Kidney (tissue), 14 donors: ENCODE measurements around the gene PCNA. TPM values are rescaled to one million over a fixed set of nuclear protein-coding genes. Genes with fewer than 3 reads are reported as not detected.

ENCODE experiments used
- DNase-seq, 5 donors: peaks; one replicate each; pipeline ENCODE4 v3.0.0-alpha.2; 2013 to 2020
- FAIRE-seq: peaks from 2 replicates; lab custom pipeline; 2012; peaks lifted over from hg19 to GRCh38; lab: Jason Lieb, UNC
- H3K27ac ChIP-seq, 2 donors: one replicate each; pipeline ENCODE4 v1.7.0; 2013; ENCODE audit warnings: low read depth in 2 of 2, low read length in 2 of 2, inconsistent platforms in 1 of 2
- H3K27me3 ChIP-seq: one replicate; pipeline ENCODE4 v1.7.1; 2013; ENCODE audit warnings: low read length, inconsistent platforms; ENCODE audit not compliant: control insufficient read depth, insufficient read depth
- H3K36me3 ChIP-seq, 3 donors: one replicate each; pipeline versions ENCODE4 v1.7.0 to v1.7.1; 2013; ENCODE audit warnings: low read length in 3 of 3, control low read depth in 1 of 3, inconsistent platforms in 1 of 3; ENCODE audit not compliant: insufficient read depth in 3 of 3, control insufficient read depth in 2 of 3
- H3K4me1 ChIP-seq, 3 donors: one replicate each; pipeline versions ENCODE4 v1.7.0 to v1.7.1; 2013; ENCODE audit warnings: low read length in 3 of 3, inconsistent platforms in 1 of 3, low read depth in 1 of 3; ENCODE audit not compliant: control insufficient read depth in 2 of 3, insufficient read depth in 2 of 3
- H3K4me3 ChIP-seq, 3 donors: one replicate each; pipeline versions ENCODE4 v1.7.0 to v1.8.1; 2013; ENCODE audit warnings: low read length in 3 of 3, control low read depth in 1 of 3, inconsistent platforms in 1 of 3
- H3K9ac ChIP-seq, 3 donors: one replicate each; pipeline versions ENCODE4 v1.7.0 to v1.7.1; 2013; ENCODE audit warnings: low read length in 3 of 3, control low read depth in 1 of 3, inconsistent platforms in 1 of 3
- H3K9me3 ChIP-seq, 3 donors: one replicate each; pipeline versions ENCODE4 v1.7.0 to v1.7.1; 2013; ENCODE audit warnings: low read length in 3 of 3, control low read depth in 1 of 3, inconsistent platforms in 1 of 3; ENCODE audit not compliant: control insufficient read depth in 2 of 3, insufficient read depth in 1 of 3
- intact Hi-C: fragments of 100-400 bp; cut with DNase I; formaldehyde crosslinking; loops from one replicate; pipeline ENCODE4 v1.11.1; 2022
- polyA plus RNA-seq: library from polyadenylated mRNA; stranded (reverse); fragments of 350-450 nt; fragmentation: Illumina TruSeq; extraction: RNeasy Lipid Tissue Mini Kit (QIAGEN cat#74804); gene quantifications from one replicate; pipeline ENCODE4 v1.2.3, GENCODE V29; 2014; ENCODE audit warnings: low read depth, low replicate concordance; ENCODE audit not compliant: insufficient read depth
- total RNA-seq: library from RNA; stranded (reverse); fragmentation: NEBNext Ultra II Directional; extraction: Animal tissue kit (Norgen Biotek cat#: 25700); gene quantifications from one replicate; pipeline ENCODE4 v1.2.1, GENCODE V29; 2021
- TF ChIP-seq, protein P1 (sequence below): IDR thresholded peaks from 3 replicates; pipeline ENCODE4 v1.5.1; 2012; ENCODE audit warnings: mild to moderate bottlenecking, moderate library complexity, borderline replicate concordance; ENCODE audit not compliant: insufficient read depth; ENCODE audit errors: extremely low read depth
- donor health status: control.
- donor health status: control.
- donor health status: control.
- donor health status: control.
- donor health status: control.
- donor health status: DM: yes; HTN: yes; CAD: no.
- donor health status: Normal renal cell carcinoma (clear cell type).

The PCNA gene
- total and polyA plus RNA-seq, 2 donors from 2014 or later = 46.4 to 48.2 TPM

GRCh38 chr20:5159928-5160327, 40.2 kb upstream of the PCNA start:
- DNase-seq (no peak), FAIRE-seq (no peak)
- intact Hi-C loops = no loop called here
- H3K9ac ChIP-seq = no peak overlapping the region
- H3K36me3 ChIP-seq = no peaks in the 10 kb centered on the region
- H3K4me3 ChIP-seq = no peak overlapping the region
- no peak overlapping the region for H3K27ac ChIP-seq
- H3K9me3 ChIP-seq = no peaks in the 10 kb centered on the region
- H3K27me3 ChIP-seq = no peaks in the 10 kb centered on the region
- peaks cover 0 to 7% (median 0%) of the 10 kb centered on the region in 3 donors for H3K4me1 ChIP-seq
- TF ChIP-seq, protein P1, sequence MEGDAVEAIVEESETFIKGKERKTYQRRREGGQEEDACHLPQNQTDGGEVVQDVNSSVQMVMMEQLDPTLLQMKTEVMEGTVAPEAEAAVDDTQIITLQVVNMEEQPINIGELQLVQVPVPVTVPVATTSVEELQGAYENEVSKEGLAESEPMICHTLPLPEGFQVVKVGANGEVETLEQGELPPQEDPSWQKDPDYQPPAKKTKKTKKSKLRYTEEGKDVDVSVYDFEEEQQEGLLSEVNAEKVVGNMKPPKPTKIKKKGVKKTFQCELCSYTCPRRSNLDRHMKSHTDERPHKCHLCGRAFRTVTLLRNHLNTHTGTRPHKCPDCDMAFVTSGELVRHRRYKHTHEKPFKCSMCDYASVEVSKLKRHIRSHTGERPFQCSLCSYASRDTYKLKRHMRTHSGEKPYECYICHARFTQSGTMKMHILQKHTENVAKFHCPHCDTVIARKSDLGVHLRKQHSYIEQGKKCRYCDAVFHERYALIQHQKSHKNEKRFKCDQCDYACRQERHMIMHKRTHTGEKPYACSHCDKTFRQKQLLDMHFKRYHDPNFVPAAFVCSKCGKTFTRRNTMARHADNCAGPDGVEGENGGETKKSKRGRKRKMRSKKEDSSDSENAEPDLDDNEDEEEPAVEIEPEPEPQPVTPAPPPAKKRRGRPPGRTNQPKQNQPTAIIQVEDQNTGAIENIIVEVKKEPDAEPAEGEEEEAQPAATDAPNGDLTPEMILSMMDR = no peak

DNA sequence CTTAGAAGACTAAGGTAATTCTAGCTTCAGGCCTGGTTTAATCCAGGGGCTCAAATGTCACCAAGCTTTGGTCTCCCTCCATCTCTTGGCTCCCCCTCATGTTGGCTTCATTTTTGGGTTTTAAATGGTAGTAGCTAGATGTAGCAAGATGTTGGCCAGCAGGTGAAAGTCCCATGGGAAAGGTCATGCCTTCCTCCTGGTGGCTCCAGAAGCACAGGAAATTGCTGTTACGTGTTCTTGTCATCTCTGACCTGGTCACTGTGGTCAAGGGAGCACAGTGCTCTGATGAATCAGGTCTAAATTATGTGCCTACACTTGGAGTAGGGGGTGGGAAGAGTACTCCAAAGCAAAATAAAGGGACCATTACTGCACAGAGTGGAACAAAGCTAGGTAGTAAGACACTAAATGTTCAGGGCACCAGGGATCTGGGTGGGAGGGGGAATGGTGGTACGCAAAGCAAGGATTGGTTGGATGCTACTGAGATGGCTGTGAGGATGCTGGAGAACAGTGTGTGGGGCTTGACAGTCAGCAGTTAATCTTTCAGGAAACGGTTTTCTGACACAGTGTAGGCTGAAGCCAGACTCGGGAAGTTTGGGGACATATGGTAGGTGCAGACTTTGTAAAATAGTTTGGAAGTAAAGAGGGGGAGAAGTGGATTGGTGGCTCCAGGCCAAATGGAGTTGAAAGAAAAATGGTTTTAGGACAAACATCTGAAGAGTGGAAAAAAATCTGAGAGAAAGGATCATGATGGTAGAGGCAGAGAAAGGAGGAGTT, 37.1 kb upstream of the PCNA start:
- intact Hi-C loops = no loop called here
- peaks cover 0 to 9% (median 0%) of the 10 kb centered on the region in 3 donors for H3K4me1 ChIP-seq
- H3K36me3 ChIP-seq = no peaks in the 10 kb centered on the region
- H3K27me3 ChIP-seq = no peaks in the 10 kb centered on the region
- H3K4me3 ChIP-seq = no peak overlapping the region
- H3K9ac ChIP-seq = no peak overlapping the region
- no peaks in the 10 kb centered on the region for H3K9me3 ChIP-seq
- FAIRE-seq (no peak), DNase-seq (no peak)
- TF ChIP-seq, protein P1 = no peak
- H3K27ac ChIP-seq = no peak overlapping the region

DNA sequence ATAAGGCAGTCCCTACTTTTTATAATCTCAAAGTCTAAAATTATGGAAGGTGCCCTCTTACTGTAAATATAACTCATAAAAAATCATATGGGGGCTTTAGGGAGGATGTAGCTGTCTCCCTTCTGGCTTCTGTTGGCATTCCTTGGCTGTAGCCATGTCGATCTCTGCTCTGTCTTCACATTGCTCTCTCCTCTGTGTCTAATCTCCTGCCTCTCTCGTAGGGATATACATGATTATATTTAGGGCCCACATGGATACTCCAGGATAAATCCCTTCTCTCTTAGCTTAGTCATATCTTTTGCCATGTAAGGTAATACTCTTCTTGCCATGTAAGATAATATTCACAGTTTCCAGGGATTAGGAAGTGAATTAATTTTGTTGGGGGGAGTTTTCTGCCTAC, 35.6 kb upstream of the PCNA start:
- TF ChIP-seq, protein P1 = no peak
- Histone ChIP-seq H3K27me3 (no peaks in the 10 kb centered on the region), H3K36me3 (no peaks in the 10 kb centered on the region), H3K9ac (no peak overlapping the region), H3K4me3 (no peak overlapping the region), H3K4me1 (peaks cover 0 to 12% (median 0%) of the 10 kb centered on the region in 3 donors), H3K27ac (no peak overlapping the region), H3K9me3 (no peaks in the 10 kb centered on the region)
- intact Hi-C loops = no loop called here
- no peak for FAIRE-seq
- no peak for DNase-seq
